Measurements from ENCODE around the gene PTTG1IP. TPM values are rescaled to one million over a fixed set of nuclear protein-coding genes. Genes with fewer than 3 reads are reported as not detected.

PTTG1IP gene
- total and polyA plus RNA-seq, 10 of the 15 experiments (the other 5 are each of a cell fraction or from before 2014, with no cell fraction given), result 2.4 to 56.4 (median 44.4) TPM

- ChIA-PET SMC1A (ENCODE audit: uncharacterized antibody, unreplicated experiment) (no interaction called here), CTCF (no interaction called here), RAD21 (ENCODE audit: unreplicated experiment) (no interaction called here), POLR2A (interaction anchor here (0.6 kb wide), 1 partner anchor 500 kb away, joined by 5 read pairs; no protein-coding TSS in a partner anchor)
- TF ChIP-seq FOS (IDR thresholded peaks at IDR 0.05; ENCODE audit: borderline replicate concordance, extremely low read depth, insufficient read length) (no peak), NFYB (IDR thresholded peaks at IDR 0.05; ENCODE audit: insufficient read depth, low read depth, low read length) (no peak), EZH2 (IDR thresholded peaks at IDR 0.05; ENCODE audit: borderline replicate concordance, control insufficient read depth, low read depth, low read length) (no peak), IRF4 (IDR thresholded peaks at IDR 0.05; ENCODE audit: low read depth, low read length) (no peak), EP300 (IDR thresholded peaks at IDR 0.05; ENCODE audit: borderline replicate concordance in 1 of 2, control insufficient read depth in 1 of 2, low read depth in 2 of 2, low read length in 2 of 2) (no peak), NFIC (IDR thresholded peaks at IDR 0.05; ENCODE audit: low read depth, low read length) (no peak), MLLT1 (IDR thresholded peaks at IDR 0.05) (no peak), STAT3 (IDR thresholded peaks at IDR 0.05; ENCODE audit: low read depth, low read length) (no peak)
- Histone ChIP-seq H3K4me1 (ENCODE audit: control insufficient read depth, insufficient read depth, low read length) (no peaks in the 10 kb centered on the region; the same call in 1 of the 2 replicates), H3K36me3 (ENCODE audit: control insufficient read depth in 2 of 2, insufficient read depth in 2 of 2, low read length in 1 of 2) (peaks cover 0 to 4% of the 10 kb centered on the region in 2 experiments; a peak in 2 of 4 replicates), H3K9ac (ENCODE audit: control insufficient read depth, insufficient read depth, low read length) (no peak overlapping the region), H3K4me3 (no peak overlapping the region), H3K27me3 (replicated peaks in 1 of 2; ENCODE audit: control insufficient read depth in 2 of 2, insufficient read depth in 2 of 2, low read length in 1 of 2) (no peaks in the 10 kb centered on the region; a peak in 2 of 4 replicates), H3K79me2 (ENCODE audit: control insufficient read depth, insufficient read depth, low read length) (no peaks in the 10 kb centered on the region), H3K4me2 (ENCODE audit: control insufficient read depth, insufficient read depth) (no peak overlapping the region), H3K9me3 (replicated peaks; ENCODE audit: control insufficient read depth, insufficient read depth, low read length) (no peaks in the 10 kb centered on the region), H2AFZ (ENCODE audit: control insufficient read depth, low read depth, low read length) (no peak overlapping the region), H4K20me1 (ENCODE audit: control insufficient read depth, insufficient read depth) (no peaks in the 10 kb centered on the region), H3K27ac (ENCODE audit: control insufficient read depth, insufficient read depth) (no peak overlapping the region)
- no peak for ATAC-seq
- no peak for FAIRE-seq
- intact Hi-C loops (cut with micrococcal nuclease; ENCODE audit: unreplicated experiment) (no loop called here), in situ Hi-C loops (cut with MboI) (no loop called here)
- 64% methylated on average over 16 of the region's 16 CpGs for WGBS (ENCODE audit: insufficient coverage, insufficient replicate concordance, low lambda C conversion rate, missing lambda C conversion rate)
- DNase-seq (ENCODE audit: low read depth, low spot score), result no peak
- BruUV-seq (replicated peaks), result no TSS peak
Observed at GRCh38 chr21:44844256-44844655, 29.2 kb downstream of the PTTG1IP start.
